OCI-LY3 (cell line): ENCODE measurements around the gene CYP2A13.

Experiments used
- H2AFZ ChIP-seq: fragments of 200-600, 300-600 bp; shearing (Covaris generic); 2 replicates; pipeline ENCODE4 v1.6.0; 2014; ENCODE audit warnings: antibody characterized with exemption, low read depth, low read length
- H3K27ac ChIP-seq: fragments of 200-600, 300-600 bp; sonication (generic); 2 replicates; pipeline ENCODE4 v1.5.1; 2014; ENCODE audit warnings: mild to moderate bottlenecking, low read length, moderate library complexity, mixed read lengths
- H3K27me3 ChIP-seq: fragments of 200-600, 300-600 bp; sonication (generic); 2 replicates; pipeline ENCODE4 v1.6.1; 2014; ENCODE audit warnings: low read depth, low read length, mixed read lengths
- H3K36me3 ChIP-seq: fragments of 200-600, 300-600 bp; sonication (generic); replicated peaks from 2 replicates; pipeline ENCODE3; 2014; ENCODE audit warnings: low read depth, low read length, mixed read lengths
- H3K4me1 ChIP-seq: fragments of 300-600, 200-600 bp; sonication (generic); 2 replicates; pipeline ENCODE4 v1.6.1; 2014; ENCODE audit warnings: low read length, mixed read lengths
- H3K4me2 ChIP-seq: fragments of 200-600, 300-600 bp; sonication (generic); 2 replicates; pipeline ENCODE4 v1.6.1; 2014; ENCODE audit warnings: low read length, mixed read lengths
- H3K4me3 ChIP-seq: fragments of 300-600, 200-600 bp; sonication (generic); 2 replicates; pipeline ENCODE4 v1.5.1; 2014; ENCODE audit warnings: antibody characterized with exemption, mild to moderate bottlenecking, low read length, moderate library complexity
- H3K79me2 ChIP-seq: fragments of 300-600, 200-600 bp; shearing (Covaris generic); 2 replicates; pipeline ENCODE4 v1.6.1; 2014; ENCODE audit warnings: mild to moderate bottlenecking, low read length, mixed read lengths
- H3K9ac ChIP-seq: fragments of 300-600, 200-600 bp; shearing (Covaris generic); 2 replicates; pipeline ENCODE4 v1.6.0; 2014; ENCODE audit warnings: mild to moderate bottlenecking, low read length, moderate library complexity
- H3K9me3 ChIP-seq: fragments of 200-600, 300-600 bp; shearing (Covaris generic); 2 replicates; pipeline ENCODE4 v1.6.1; 2014; ENCODE audit warnings: low read length, mixed read lengths; ENCODE audit not compliant: insufficient read depth
- H4K20me1 ChIP-seq: fragments of 200-600, 300-600 bp; sonication (generic); 2 replicates; pipeline ENCODE4 v1.6.1; 2016; ENCODE audit warnings: low read length, mixed read lengths; ENCODE audit not compliant: insufficient read depth
- CTCF ChIP-seq: fragments of 200-600, 300-600 bp; sonication (generic); IDR thresholded peaks from 2 replicates; pipeline ENCODE4 v1.5.1; 2014; ENCODE audit warnings: antibody characterized with exemption, low read length, low read depth
- EZH2phosphoT487 ChIP-seq: fragments of 200-600 bp; shearing (Covaris generic); IDR thresholded peaks from 2 replicates; pipeline ENCODE4 v1.6.1; 2018; ENCODE audit warnings: antibody characterized with exemption, mixed run types, low read depth

The CYP2A13 gene

GRCh38 chr19:41136636-41137455 lies 48.6 kb downstream of the CYP2A13 start:
- H3K27ac ChIP-seq: no peak overlapping the region
- no peak overlapping the region for H3K4me2 ChIP-seq
- TF ChIP-seq CTCF (no peak), EZH2phosphoT487 (no peak)
- peaks cover 5% of the 10 kb centered on the region; the same call in 1 of the 2 replicates for H3K27me3 ChIP-seq
- H3K4me1 ChIP-seq: no peaks in the 10 kb centered on the region
- H3K4me3 ChIP-seq: no peak overlapping the region
- H4K20me1 ChIP-seq: no peaks in the 10 kb centered on the region
- H3K9me3 ChIP-seq: no peaks in the 10 kb centered on the region
- H2AFZ ChIP-seq: no peak overlapping the region
- H3K79me2 ChIP-seq: no peaks in the 10 kb centered on the region
- H3K36me3 ChIP-seq: no peaks in the 10 kb centered on the region
- no peak overlapping the region for H3K9ac ChIP-seq

DNA sequence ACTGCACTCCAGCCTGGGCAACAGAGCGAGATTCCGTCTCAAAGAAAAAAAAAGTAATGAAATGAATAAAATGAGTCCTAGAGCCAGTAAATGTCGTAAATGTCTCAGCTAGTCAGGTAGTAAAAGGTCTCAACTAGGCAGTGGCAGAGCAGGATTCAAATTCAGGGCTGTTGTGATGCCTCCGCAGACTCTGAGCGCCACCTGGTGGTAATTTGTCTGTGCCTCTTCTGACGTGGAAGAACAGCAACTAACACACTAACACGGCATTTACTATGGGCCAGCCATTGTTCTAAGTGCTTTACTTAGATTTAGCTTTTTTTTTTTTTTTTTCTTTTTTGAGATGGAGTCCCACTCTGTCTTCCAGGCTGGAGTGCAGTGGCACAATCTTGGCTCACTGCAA lies 56.2 kb downstream of the CYP2A13 start:
- H3K27me3 ChIP-seq: peaks cover 5% of the 10 kb centered on the region
- H2AFZ ChIP-seq: no peak overlapping the region

More for the DNA sequence above, 56.2 kb downstream of the CYP2A13 start:
- Histone ChIP-seq H3K4me3 (no peak overlapping the region), H3K36me3 (no peaks in the 10 kb centered on the region), H3K79me2 (no peaks in the 10 kb centered on the region), H3K9ac (no peak overlapping the region), H4K20me1 (no peaks in the 10 kb centered on the region), H3K27ac (no peak overlapping the region), H3K4me2 (no peak overlapping the region), H3K9me3 (no peaks in the 10 kb centered on the region), H3K4me1 (no peaks in the 10 kb centered on the region)
- TF ChIP-seq EZH2phosphoT487 (no peak), CTCF (peak; percentile 92)
